GM12873 (cell line): ENCODE results near the gene ITGB5.

Source experiments
- CTCF ChIP-seq: IDR thresholded peaks from 2 replicates; pipeline ENCODE4 v1.5.1; 2012; ENCODE audit warnings: low read depth, mild to moderate bottlenecking, moderate library complexity, low read length, control low read depth; ENCODE audit not compliant: insufficient read depth; ENCODE audit errors: missing control alignments

Gene ITGB5

DNA sequence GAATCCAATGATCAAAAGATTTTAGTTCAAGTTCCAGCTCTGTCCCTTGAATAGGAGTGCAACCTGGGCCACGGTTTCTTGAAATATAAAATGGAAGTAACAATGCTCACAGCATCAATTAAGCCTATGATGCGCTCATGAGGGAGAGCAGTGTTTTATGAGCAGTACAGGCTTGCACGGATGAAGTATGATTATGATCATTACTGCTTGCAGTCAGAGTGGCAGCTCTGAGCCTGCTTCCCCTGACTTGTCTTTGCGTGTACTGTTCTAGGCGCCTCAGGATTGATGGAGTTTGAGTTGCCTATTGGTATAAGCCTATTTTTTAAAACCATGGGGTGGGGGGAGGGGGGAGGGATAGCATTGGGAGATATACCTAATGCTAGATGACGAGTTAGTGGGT is 37.0 kb downstream of the ITGB5 start:
- TF ChIP-seq CTCF, result no peak

DNA sequence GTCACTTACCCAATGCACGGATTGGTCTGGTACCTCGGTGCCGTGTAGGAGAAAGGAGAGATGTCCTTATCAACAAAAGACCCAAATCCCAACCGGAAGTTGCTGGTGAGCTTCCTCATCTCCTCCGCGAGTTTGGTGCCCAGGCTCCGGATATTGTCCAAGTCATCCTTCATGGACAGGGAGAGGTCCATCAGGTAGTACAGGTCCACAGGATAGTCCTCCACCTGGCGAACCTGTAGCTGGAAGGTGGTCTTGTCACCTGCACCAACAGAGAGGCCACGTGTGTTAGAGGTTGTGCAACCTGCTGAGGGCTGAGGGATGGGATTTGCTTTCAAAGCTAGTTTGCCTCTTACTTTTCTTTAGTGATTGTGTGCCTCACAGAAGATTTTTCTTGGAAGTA is 38.9 kb downstream of the ITGB5 start:
- TF ChIP-seq CTCF, result no peak

- TF ChIP-seq CTCF, result no peak
Observed at GRCh38 chr3:124847863-124848262, 39.3 kb downstream of the ITGB5 start.

DNA sequence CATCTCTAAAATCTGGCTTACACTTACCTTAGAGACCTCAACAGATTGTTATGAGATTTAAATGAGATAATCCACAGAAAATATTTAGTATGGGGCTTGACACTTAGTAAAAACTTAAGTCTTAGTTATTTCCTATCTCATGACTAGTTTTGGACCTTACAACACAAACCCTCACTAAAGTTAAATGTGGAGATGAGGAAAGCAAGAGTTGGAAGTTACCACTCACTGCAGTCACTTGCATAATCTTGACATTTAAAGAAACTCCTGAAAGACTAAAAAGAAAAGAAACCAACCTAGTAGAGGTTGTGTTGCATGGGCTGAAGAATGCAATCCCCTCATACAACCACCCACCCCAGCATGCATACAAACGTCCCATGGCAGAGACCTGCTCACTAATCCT is 40.1 kb downstream of the ITGB5 start:
- TF ChIP-seq CTCF, result no peak

GRCh38 chr3:124846189-124846588 is 41.0 kb downstream of the ITGB5 start:
- TF ChIP-seq CTCF, result no peak

GRCh38 chr3:124845406-124845805 is 41.8 kb downstream of the ITGB5 start:
- TF ChIP-seq CTCF, result no peak

- TF ChIP-seq CTCF, result no peak
Observed at GRCh38 chr3:124843506-124844177, 43.5 kb downstream of the ITGB5 start.
